Prostate gland (tissue), 2 donors: ENCODE measurements around the gene MYDGF.

Experiments used
- CTCF ChIP-seq, 4 experiments: fragments of 200-600 bp in 2 of 4; fragments of 450-650 bp in 2 of 4; sonication (generic) in 2 of 4; IDR thresholded peaks; 1 replicate in 3 of 4; 2 replicates in 1 of 4; pipeline ENCODE4 v1.5.1; 2016 to 2019; ENCODE audit warnings: antibody characterized with exemption in 4 of 4, mild to moderate bottlenecking in 2 of 4, moderate library complexity in 2 of 4
- POLR2A ChIP-seq: fragments of 450-650 bp; IDR thresholded peaks from one replicate; pipeline ENCODE4 v1.6.1; 2016; ENCODE audit warnings: antibody characterized with exemption, mild to moderate bottlenecking
- POLR2AphosphoS5 ChIP-seq: sonication (generic); formaldehyde crosslinking; IDR thresholded peaks from one replicate; pipeline ENCODE4 v1.6.1; 2017; ENCODE audit warnings: antibody characterized with exemption

GRCh38 chr19:4660181-4660791, 9.9 kb downstream of the MYDGF start:
- TF ChIP-seq CTCF (IDR thresholded peaks at IDR 0.05), result peak in 1 of 4 experiments; percentile 7
- TF ChIP-seq POLR2A, result no peak
- no peak for TF ChIP-seq POLR2AphosphoS5
